GM10266 (cell line): ENCODE data around the gene NT5M.

Experiments used
- DNase-seq: peaks from one replicate; pipeline ENCODE4 v3.0.0; 2012; ENCODE audit errors: extremely low spot score
- CTCF ChIP-seq: IDR thresholded peaks from 2 replicates; pipeline ENCODE4 v1.5.1; 2012; ENCODE audit warnings: mild to moderate bottlenecking, low read depth; ENCODE audit not compliant: control insufficient read depth, insufficient read depth; ENCODE audit errors: missing control alignments

Gene NT5M

GRCh38 chr17:17343896-17344506 lies 40.8 kb downstream of the NT5M start:
- no peak for TF ChIP-seq CTCF
- no peak for DNase-seq

- no peak for DNase-seq
- TF ChIP-seq CTCF: no peak
Observed at GRCh38 chr17:17344507-17345293, 41.5 kb downstream of the NT5M start.

GRCh38 chr17:17345294-17345597 lies 42.1 kb downstream of the NT5M start:
- DNase-seq: no peak

GRCh38 chr17:17345686-17346427 lies 42.7 kb downstream of the NT5M start:
- DNase-seq: no peak
- no peak for TF ChIP-seq CTCF

More at GRCh38 chr17:17345294-17345597, 42.1 kb downstream of the NT5M start:
- no peak for TF ChIP-seq CTCF

GRCh38 chr17:17346428-17347233 lies 43.5 kb downstream of the NT5M start:
- DNase-seq: no peak
- TF ChIP-seq CTCF: no peak

- no peak for DNase-seq
Observed at GRCh38 chr17:17347234-17347955, 44.2 kb downstream of the NT5M start.

More at GRCh38 chr17:17347234-17347955, 44.2 kb downstream of the NT5M start:
- no peak for TF ChIP-seq CTCF
